A172 (cell line): ENCODE results near the gene SH2D6. TPM values are rescaled to one million over a fixed set of nuclear protein-coding genes. Genes with fewer than 3 reads are reported as not detected.
"Not testable (repeated sequence)": the region's sequence is repeated elsewhere in the genome, so short reads cannot be mapped to it uniquely, and the experiment has no call there.

ENCODE experiments used
- DNase-seq: peaks from one replicate; pipeline ENCODE4 v3.0.0-alpha.2; 2015; ENCODE audit warnings: low spot score
- total RNA-seq: library from RNA; depleted of rRNA; stranded (reverse); fragments of >200 nt; shearing (Covaris generic); gene quantifications from 2 replicates; pipeline ENCODE4 v1.2.3, GENCODE V29; 2014

Gene SH2D6
- total RNA-seq, 1 experiment from 2014 or later, result 1.0 TPM

DNA sequence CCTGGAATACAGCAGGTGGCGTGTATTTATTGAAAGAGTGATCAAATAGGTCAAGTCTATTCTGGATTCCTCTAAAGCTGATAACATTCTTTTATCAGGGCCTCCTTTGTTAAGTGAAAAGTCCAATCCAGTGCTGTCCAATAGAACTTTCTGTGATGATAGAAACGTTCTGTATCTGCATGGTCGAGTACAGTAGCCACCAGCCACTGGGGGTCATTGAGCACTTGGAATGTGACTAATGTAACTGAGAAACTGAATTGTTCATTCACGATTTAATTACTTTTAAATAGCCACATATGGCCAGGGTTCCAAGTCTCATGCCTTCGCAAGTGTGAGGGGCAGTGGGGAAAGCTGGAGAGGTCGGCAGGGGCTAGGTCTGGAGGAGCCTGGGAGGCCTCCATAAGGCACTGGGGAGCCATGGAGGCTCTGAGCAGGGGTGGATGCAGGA is 20.5 kb downstream of the SH2D6 start:
- DNase-seq, result no peak

- DNase-seq, result not testable (repeated sequence)
These were observed 21.1 kb downstream of the SH2D6 start for GRCh38 chr2:85439569-85439968.

- no peak for DNase-seq
These were observed 21.5 kb downstream of the SH2D6 start for GRCh38 chr2:85439986-85440385.

DNA sequence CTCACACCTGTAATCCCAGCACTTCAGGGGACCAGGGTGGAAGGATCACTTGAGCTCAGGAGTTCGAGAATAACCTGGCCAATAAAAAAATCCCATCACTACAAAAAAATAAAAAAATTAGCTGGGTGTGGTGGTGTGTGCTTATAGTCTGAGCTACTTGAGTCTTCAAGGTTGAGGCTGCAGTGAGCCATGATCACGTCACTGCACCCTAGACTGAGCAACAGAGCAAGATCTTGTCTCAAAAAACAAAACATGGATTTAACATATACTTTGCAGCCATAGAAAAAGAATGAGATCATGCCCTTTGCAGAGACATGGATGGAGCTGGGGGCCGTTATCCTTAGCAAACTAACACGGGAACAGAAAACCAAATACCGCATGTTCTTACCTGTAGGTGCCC is 22.2 kb downstream of the SH2D6 start:
- no peak for DNase-seq

DNA sequence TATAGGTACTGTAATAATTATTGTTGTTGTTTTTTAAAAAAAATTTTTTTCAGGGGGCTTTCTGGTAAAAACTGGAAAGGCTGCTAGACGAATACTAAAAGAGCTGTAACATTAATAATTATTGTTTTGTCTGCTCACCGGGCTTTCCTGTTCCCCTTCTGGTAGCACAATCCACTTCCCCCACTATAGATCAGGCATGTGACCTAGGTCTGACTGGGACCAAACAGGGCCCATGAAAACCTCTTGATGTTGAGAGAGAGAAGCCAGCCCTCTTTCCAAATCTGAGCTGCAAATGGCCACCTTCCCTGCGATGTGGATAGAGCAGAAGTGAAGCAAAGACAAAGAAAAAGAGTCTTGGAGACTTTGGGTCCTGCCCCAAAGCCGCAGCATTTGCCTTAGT is 23.4 kb downstream of the SH2D6 start:
- no peak for DNase-seq

GRCh38 chr2:85444629-85445172 is 26.2 kb downstream of the SH2D6 start:
- no peak for DNase-seq

DNA sequence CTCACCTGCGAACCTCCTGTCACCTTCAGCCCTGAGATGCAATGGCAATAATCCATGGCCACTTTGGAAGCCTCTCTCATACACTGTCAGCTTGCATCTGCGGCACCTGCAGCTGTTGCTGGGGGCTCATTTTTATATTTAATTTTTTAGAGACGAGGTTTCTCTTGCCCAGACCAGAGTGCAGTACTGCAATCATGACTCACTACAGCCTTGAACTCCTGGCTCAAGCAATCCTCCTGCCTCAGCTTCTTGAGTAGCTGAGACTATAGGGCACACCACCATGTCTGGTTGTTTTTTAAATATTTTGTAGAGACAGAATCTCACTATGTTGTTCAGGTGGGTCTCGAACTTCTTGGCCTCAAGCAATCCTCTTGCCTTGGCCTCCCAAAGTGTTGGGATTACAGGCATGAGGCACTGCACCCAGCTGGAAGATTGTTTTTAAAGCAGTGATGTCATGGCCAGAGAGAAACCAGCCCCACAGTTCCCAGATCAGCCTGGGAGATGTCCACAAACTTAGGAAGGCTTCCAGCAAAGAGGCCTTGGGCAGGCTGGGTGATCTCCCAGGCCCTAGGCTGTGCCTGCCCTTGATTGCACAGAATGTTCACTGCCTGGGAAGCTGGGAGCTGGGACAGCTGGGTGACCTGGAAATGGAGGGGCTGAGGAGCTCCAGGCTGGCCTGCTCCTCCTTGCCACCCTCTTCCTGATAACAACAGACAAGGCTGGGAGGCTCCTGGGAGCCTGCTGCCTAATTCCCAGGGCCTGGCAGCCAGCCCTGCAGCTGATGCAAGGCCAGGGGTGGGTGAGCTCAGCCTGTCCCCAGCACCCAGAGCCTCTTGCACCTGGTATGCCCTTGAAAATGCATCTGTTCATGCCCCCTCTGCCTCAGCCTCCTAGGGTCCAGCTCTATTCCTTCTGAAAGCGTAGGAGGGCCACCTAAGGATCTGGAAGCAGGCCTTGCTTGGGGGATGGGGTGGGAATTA is 27.1 kb downstream of the SH2D6 start:
- no peak for DNase-seq

DNA sequence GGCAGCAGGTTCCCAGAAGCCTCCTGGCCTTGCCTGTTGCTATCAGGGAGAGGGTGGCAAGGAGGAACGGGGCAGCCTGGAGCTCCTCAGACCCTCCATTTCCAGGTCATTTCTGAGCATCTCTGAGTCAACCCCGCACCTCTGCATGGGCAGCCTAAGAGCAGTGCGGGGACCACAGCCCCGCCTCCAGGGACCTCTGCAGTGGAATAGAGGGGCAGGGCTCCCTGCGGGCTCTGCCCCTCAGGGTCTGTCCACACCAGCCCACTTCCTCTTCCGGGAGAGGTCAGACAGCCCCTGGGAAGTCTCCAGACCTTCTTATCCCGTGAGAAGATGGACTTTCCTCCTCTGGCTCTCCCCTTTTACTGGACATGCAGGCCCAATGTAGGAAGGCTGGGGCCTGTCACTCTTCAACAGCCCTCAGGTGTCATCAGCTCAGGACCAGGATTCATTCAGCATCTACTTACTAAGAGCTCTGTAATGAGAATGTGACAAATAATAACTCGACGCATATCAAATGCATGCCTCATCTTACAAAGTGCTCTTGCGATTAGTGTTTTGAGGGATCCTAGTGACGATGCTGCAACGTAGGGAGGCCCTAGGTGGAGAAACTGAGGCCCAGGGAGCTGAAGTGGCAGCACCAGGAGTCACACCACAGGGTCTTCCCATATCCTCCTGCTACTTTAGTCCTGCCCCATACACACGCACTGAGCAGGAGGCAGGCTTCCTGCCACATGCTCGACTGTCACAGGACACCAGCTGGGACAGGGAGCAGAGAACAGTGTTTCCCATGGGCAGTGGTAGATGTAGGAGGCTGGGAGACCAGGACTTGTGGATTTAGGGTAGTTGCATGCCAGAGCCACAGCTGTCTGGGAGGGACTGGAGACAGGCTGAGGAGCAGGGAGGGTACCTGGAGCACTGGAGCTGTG is 28.0 kb downstream of the SH2D6 start:
- no peak for DNase-seq

- no peak for DNase-seq
These were observed 28.7 kb downstream of the SH2D6 start for GRCh38 chr2:85447222-85447585.

- no peak for DNase-seq
These were observed 30.1 kb downstream of the SH2D6 start for GRCh38 chr2:85448461-85449213.

GRCh38 chr2:85449214-85449588 is 30.7 kb downstream of the SH2D6 start:
- no peak for DNase-seq

GRCh38 chr2:85452237-85452636 is 33.7 kb downstream of the SH2D6 start:
- DNase-seq, result no peak

DNA sequence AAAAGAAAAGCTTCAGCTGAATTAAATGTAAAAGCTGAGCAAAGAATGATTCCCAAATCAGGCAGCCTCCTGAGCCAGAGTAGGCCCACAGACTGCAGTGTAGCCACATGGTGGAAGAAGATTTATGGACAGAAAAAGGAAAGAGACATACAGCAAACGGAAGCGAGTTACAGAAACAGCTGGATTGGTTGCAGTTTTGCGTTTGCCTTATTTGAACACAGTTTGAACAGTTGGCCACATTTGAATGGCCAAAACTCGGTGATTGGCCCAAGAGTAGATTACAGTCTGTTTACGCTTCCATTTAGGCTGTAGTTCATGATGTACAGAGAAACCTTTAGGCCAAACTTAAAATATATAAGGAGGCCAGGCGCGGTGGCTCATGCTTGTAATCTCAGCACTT is 35.1 kb downstream of the SH2D6 start:
- DNase-seq, result no peak

DNA sequence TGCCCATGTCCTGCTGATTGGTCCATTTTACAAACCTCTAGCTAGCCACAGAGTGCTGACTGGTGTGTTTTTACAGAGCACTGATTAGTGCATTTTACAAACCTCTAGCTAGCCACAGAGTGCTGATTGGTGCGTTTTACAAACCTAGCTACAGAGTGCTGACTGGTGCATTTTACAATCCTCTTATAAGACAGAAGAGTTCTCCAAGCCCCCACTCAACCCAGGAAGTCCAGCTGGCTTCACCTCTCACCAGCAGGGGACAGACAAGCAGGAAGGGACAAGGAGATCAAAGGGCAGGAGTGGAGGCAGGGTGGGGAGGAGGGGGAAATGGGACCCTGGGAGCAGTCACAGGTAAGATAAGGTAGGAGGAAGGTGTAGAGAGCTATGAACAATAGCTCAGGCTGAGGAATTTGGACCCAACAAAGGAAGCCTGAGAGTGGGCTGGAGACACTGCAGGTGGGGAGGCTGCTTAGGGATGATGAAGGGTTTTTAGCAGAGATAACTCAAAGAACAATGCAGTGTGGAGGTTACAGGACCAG is 37.1 kb downstream of the SH2D6 start:
- peak; percentile 18 for DNase-seq

DNA sequence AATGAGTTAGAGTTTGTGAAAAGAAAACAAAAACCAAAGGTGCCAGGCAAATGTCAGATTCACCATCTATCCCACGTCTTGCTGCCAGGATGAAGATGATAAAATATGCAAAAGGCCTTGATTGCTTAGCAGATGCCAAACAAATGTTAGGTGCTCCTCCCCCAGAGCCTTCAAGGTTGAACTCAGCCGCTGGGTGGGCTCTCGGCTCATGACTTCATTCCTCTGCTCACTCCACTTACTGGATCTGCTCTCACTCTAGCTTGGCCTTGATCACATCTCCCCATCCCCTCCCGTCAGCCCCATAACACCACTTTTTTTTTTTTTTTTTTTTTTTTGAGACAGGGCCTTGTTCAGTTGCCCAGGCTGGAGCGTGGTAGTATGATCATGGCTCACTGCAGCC is 38.5 kb downstream of the SH2D6 start:
- no peak for DNase-seq

DNA sequence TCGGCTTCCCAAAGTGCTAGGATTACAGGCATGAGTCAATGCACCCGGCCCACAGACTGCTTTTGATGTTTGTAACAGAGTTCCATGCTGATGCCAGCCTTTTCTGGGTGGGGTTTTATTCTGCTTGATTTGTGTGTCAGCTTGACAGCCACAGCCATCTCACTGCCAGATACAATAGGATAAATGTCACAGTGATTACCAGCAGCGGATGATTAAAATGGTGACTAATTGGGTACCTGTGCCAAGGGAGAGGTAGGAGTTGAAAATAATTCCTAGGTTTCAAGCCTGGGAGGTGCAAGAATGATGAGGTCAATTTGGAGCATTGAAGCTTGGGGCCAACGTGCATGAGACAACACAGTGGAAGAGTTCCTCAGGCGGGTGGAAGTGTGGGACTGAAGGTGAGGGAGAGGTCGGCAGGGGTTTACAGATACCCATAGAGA is 39.4 kb downstream of the SH2D6 start:
- peak; percentile 97 for DNase-seq

DNA sequence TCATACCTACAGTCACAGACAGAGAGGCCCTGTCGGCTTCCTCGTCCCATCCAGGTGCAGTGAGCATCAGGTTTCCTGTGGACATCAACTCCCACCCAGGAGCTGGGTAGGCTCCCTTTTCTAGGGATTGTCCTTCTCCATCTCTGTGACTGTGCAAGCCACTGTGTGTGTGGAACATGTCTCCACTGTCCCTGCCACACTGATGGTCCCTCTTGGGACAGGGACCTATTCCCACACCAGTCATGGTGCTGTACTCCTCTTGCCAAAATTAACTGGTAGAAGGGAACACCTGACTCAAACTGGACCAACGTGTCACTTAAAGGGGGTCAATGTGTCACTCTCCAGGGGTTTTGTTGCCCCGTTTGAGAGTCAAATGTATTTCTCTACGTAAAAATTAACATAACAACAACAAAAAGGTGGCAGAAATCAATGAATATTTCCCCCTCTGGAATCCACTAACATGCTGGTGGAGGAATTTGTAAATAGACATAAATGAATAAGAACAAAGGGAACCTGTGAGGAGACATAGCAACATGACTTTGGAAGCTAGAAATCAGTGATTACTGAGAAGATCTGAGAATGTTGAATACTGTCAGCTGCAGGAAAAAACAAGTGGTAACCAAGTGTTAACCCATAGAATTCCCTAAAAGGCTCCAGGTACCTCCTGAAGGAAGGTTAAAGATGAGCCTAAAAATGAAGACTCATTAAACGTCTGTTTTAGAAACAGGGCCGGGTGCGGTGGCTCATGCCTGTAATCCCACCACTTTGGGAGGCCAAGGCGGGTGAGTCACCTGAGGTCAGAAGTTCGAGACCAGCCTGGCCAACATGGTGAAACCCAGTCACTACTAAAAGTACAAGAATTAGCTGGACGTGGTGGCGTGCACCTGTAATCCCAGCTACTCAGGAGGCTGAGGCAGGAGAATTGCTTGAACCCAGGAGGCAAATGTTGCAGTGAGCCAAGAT is 40.4 kb downstream of the SH2D6 start:
- DNase-seq, result peak; percentile 38

DNA sequence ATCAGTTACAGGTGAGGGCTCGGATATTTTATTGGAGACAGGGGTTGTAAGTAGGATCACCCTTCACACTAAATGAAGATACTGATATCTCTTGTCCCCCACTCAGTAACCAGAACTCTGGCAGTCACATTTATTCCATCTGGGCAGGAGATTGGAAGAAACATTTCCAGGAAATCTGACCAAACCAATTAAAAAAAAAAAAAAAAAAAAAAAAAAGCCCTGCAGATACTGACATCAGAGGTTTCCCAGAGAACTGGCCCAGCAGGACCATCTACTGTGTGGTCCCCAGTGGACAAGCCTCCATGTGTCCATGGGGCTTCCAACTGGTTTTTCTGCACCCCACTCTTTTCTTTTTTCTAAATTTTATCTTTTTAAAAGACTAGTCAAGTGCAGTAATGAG is 41.3 kb downstream of the SH2D6 start:
- no peak for DNase-seq

GRCh38 chr2:85462322-85462721 is 43.8 kb downstream of the SH2D6 start:
- DNase-seq, result no peak
